GM21515 (cell line): ENCODE data around the gene NFAM1.

ENCODE experiments used
- ATAC-seq: cut with Tn5 transposase; IDR thresholded peaks from one replicate; pipeline ENCODE4 v1.9.1; 2021; ENCODE audit not compliant: unreplicated experiment

The NFAM1 gene

GRCh38 chr22:42361523-42361922 lies 70.7 kb downstream of the NFAM1 start:
- no peak for ATAC-seq

- ATAC-seq = no peak
Observed at GRCh38 chr22:42360348-42360747, 71.9 kb downstream of the NFAM1 start.

- ATAC-seq = no peak
Observed at GRCh38 chr22:42358643-42359558, 73.3 kb downstream of the NFAM1 start.

- ATAC-seq = no peak
Observed at GRCh38 chr22:42357634-42358296, 74.4 kb downstream of the NFAM1 start.

GRCh38 chr22:42357221-42357620 lies 75.0 kb downstream of the NFAM1 start:
- ATAC-seq = no peak

GRCh38 chr22:42356533-42356932 lies 75.7 kb downstream of the NFAM1 start:
- ATAC-seq = no peak

GRCh38 chr22:42353883-42354727 lies 78.1 kb downstream of the NFAM1 start:
- ATAC-seq = no peak

- no peak for ATAC-seq
Observed at GRCh38 chr22:42350373-42350772, 81.8 kb downstream of the NFAM1 start.

- ATAC-seq = no peak
Observed at GRCh38 chr22:42347281-42347824, 84.8 kb downstream of the NFAM1 start.

GRCh38 chr22:42346722-42347121 lies 85.5 kb downstream of the NFAM1 start:
- ATAC-seq = no peak

- no peak for ATAC-seq
Observed at GRCh38 chr22:42345458-42345857, 86.7 kb downstream of the NFAM1 start.

GRCh38 chr22:42344361-42344905 lies 87.8 kb downstream of the NFAM1 start:
- ATAC-seq = no peak

- ATAC-seq = no peak
Observed at GRCh38 chr22:42343531-42344081, 88.6 kb downstream of the NFAM1 start.

- ATAC-seq = no peak
Observed at GRCh38 chr22:42343121-42343454, 89.1 kb downstream of the NFAM1 start.

GRCh38 chr22:42342426-42343120 lies 89.6 kb downstream of the NFAM1 start:
- ATAC-seq = no peak

GRCh38 chr22:42341779-42342178 lies 90.4 kb downstream of the NFAM1 start:
- ATAC-seq = no peak

- no peak for ATAC-seq
Observed at GRCh38 chr22:42340829-42341383, 91.3 kb downstream of the NFAM1 start.

GRCh38 chr22:42340150-42340549 lies 92.1 kb downstream of the NFAM1 start:
- ATAC-seq = no peak

GRCh38 chr22:42338479-42338878 lies 93.7 kb downstream of the NFAM1 start:
- no peak for ATAC-seq

- ATAC-seq = no peak
Observed at GRCh38 chr22:42337356-42337755, 94.8 kb downstream of the NFAM1 start.
